HFF-Myc (cell line): ENCODE data around the gene SLC35A5.

Experiments used
- DNase-seq: peaks from one replicate; pipeline ENCODE4 v3.0.0-alpha.2; 2011; ENCODE audit warnings: low read depth; ENCODE audit errors: extremely low read depth
- H3K4me3 ChIP-seq: replicated peaks from 2 replicates; pipeline ENCODE4 v1.5.1; 2011; ENCODE audit warnings: low read depth, mild to moderate bottlenecking, control low read depth, low read length
- TF ChIP-seq, protein P1 (sequence below): IDR thresholded peaks from 2 replicates; pipeline ENCODE4 v1.5.1; 2012; ENCODE audit warnings: mild to moderate bottlenecking, low read depth, low read length, control low read depth; ENCODE audit errors: missing control alignments

SLC35A5 gene

DNA sequence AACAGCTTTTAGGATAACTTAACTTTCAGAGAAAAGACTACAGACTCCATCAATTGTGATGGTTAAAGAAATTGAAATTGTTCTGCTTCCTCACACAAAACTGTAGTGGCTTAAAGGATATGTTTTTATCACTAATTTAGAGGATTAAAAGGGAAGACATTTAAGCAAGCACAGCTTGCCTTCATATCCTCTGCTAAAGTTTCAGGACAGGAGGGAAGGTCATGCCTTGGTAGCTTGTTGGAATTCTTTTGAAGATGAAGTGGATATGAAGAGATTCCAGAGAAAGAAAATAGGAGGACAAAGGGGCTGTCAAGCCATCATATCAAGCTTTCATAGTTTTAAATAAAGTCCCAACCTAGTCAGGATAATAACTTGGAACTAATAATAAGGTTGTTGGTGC is 46.0 kb downstream of the SLC35A5 start:
- no peak overlapping the region for H3K4me3 ChIP-seq
- no peak for DNase-seq
- TF ChIP-seq, protein P1, sequence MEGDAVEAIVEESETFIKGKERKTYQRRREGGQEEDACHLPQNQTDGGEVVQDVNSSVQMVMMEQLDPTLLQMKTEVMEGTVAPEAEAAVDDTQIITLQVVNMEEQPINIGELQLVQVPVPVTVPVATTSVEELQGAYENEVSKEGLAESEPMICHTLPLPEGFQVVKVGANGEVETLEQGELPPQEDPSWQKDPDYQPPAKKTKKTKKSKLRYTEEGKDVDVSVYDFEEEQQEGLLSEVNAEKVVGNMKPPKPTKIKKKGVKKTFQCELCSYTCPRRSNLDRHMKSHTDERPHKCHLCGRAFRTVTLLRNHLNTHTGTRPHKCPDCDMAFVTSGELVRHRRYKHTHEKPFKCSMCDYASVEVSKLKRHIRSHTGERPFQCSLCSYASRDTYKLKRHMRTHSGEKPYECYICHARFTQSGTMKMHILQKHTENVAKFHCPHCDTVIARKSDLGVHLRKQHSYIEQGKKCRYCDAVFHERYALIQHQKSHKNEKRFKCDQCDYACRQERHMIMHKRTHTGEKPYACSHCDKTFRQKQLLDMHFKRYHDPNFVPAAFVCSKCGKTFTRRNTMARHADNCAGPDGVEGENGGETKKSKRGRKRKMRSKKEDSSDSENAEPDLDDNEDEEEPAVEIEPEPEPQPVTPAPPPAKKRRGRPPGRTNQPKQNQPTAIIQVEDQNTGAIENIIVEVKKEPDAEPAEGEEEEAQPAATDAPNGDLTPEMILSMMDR, result no peak

DNA sequence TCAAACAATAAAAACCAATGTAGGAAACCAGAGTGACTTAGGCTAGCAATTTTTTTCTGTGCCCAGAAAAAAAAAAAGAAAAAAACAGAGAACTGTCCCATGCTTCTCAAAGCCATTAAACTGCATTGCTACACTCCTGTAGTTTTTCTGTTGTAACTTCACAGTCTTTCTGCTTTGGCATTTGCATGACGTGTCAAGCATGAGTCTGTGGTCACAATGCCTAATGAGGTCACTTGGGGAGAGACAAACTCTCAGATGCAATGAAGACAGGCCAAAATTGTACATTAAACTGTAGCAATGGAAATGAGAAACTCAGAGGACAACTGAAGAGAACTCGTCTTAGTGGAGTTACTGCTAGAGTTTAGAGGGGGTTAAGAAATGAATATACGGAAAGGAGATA is 48.3 kb downstream of the SLC35A5 start:
- H3K4me3 ChIP-seq, result no peak overlapping the region
- TF ChIP-seq, protein P1, result no peak
- no peak for DNase-seq

DNA sequence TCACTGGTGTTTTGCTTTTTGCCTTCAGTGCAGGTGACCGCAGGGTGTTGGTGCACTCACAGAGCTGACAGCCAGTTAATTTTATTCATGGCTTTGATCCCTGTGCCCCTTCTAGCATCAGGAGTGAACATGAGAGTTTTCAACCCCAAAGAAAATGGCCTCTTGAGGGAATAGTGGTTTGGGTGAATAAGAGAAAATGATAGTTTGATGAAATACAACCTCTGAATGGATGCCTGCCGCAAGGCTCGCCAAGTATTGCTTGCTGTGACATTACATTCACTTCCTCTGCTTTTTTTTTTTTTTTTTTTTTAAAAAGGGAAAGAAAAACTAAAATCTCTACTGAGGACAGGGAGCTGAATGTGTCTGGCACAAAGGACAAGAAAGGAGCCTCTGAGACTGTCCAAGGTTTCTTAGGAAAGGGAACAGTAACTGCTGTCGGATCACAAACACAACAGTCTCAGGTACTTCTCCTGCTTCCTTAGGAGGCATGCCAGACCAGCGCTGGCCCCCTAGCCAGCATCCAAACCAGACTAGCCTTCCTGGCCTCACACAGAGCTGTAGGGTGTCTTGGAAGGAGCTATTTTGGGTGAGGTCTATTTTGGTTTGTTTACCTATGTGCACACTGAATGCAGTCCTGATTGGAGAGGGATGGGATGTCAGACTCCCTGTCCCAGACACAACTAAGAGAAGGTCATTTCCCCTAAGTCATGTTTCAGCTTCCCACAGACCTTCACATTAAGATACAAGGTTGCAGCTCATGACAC is 50.1 kb downstream of the SLC35A5 start:
- no peak overlapping the region for H3K4me3 ChIP-seq
- TF ChIP-seq, protein P1, result no peak
- no peak for DNase-seq

DNA sequence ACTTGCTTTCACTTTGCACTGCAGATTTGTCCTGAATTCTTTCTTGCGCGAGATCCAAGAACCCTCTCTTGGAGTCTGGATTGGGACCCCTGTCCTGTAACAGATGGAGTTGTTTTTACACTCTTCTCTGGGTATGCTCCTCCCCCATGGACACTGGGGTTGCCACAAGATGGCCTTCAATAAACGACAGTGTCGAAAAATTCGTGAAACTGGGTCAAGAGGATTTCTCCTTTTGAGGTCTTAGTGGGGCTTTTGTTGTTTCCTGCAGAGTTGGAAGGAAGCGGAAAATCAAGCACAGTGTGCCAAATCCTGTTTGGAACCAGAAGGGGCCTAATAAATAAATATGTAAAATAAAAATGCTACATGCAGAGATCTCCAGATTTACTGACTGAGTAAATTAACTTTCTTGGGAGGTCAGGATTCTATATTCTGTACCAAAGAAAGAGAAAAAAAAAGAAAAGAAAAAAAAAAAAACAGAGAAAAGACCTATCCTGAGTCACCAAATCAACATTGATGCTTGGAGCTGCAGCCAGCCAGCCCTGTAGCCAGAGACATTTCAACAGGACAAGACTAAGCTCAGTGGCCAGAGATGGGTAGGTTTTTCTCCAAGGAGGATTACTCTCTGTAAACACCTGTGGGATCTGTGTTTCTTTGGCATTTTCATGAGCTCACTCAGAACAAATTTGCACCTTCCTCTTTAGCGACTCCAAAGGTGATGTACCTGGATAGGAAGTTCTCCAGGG is 54.3 kb downstream of the SLC35A5 start:
- DNase-seq, result no peak
- no peak overlapping the region for H3K4me3 ChIP-seq

DNA sequence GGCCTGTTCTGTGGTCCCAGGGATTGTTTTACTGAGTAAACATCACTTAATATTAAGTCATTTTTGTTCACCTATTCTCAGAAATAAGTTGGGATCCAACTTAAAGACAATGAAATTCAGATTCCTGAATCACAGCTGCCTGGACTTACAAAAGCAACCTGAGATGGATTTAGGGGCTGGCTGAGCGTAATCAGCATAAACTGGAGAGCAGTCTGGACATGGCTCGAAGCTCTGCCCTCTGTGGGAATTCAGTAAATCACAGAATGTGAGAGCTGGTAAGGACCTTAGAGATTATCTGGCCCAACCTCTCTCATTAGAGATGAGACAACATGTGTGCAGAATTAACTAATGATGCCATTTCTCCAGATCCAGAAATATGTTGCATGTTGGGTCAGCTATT is 55.4 kb downstream of the SLC35A5 start:
- no peak for DNase-seq
- TF ChIP-seq, protein P1, result no peak
- no peak overlapping the region for H3K4me3 ChIP-seq

More for the DNA sequence above, 54.3 kb downstream of the SLC35A5 start:
- TF ChIP-seq, protein P1, result no peak

DNA sequence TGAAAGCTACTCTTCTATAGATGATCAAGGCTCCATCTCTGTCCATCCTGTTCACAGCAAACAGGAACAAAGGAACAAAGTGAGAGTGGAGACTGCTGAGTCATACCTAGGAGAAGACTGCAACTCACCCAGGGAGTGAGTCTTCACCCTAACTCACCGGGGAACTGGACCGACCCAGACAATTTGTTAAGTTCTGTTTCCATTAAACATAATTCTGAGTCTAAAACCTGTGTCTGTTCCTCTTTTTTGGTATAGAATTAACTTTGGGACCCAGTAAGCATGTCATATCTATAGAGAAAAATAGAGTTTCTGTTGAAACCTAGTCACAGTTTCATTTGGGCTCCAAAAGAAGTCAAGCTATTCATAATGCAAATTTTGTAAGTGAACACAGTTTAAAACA is 57.5 kb downstream of the SLC35A5 start:
- H3K4me3 ChIP-seq, result no peak overlapping the region
- TF ChIP-seq, protein P1, result no peak
- no peak for DNase-seq
